DND-41 (cell line): ENCODE measurements around the gene TSEN15.
A peak's percentile ranks its signal among the peaks of the same experiment; 100 is the strongest.

Experiments used
- ATAC-seq: fragments of 200-7000 bp; cut with Tn5 transposase; 3 replicates; pipeline ENCODE4 v1.9.1; 2021; ENCODE audit warnings: low read depth; ENCODE audit not compliant: insufficient read depth
- DNase-seq: peaks from one replicate; pipeline ENCODE4 v3.0.0-alpha.2; 2020
- H2AFZ ChIP-seq: 2 replicates; pipeline ENCODE4 v1.6.0; 2012; ENCODE audit warnings: low read depth, low read length
- H3K27ac ChIP-seq: 2 replicates; pipeline ENCODE4 v1.5.1; 2012; ENCODE audit warnings: low read length, inconsistent platforms
- H3K27me3 ChIP-seq: fragments of 200-600 bp; sonication (generic); 2 replicates; pipeline ENCODE4 v1.6.0; 2012; ENCODE audit warnings: low read length, mild to moderate bottlenecking, inconsistent platforms; ENCODE audit not compliant: insufficient read depth, poor library complexity
- H3K36me3 ChIP-seq: 2 replicates; pipeline ENCODE4 v1.5.1; 2012; ENCODE audit warnings: low read length, inconsistent platforms; ENCODE audit not compliant: insufficient read depth
- H3K4me1 ChIP-seq: 2 replicates; pipeline ENCODE4 v1.5.1; 2012; ENCODE audit warnings: mild to moderate bottlenecking, low read length; ENCODE audit not compliant: insufficient read depth
- H3K4me2 ChIP-seq: 2 replicates; pipeline ENCODE4 v1.6.0; 2012; ENCODE audit warnings: mild to moderate bottlenecking, moderate library complexity, low read length, inconsistent platforms; ENCODE audit not compliant: insufficient read depth
- H3K4me3 ChIP-seq, 2 experiments: fragments of 200-600 bp in 1 of 2; shearing (Covaris generic) in 1 of 2; 2 replicates each; pipeline ENCODE4 v1.5.1; 2012 to 2016; ENCODE audit warnings: inconsistent platforms in 2 of 2, low read length in 2 of 2, mild to moderate bottlenecking in 2 of 2, low read depth in 1 of 2, moderate library complexity in 1 of 2
- H3K79me2 ChIP-seq: 2 replicates; pipeline ENCODE4 v1.6.0; 2012; ENCODE audit warnings: low read length, inconsistent platforms; ENCODE audit not compliant: insufficient read depth
- H3K9ac ChIP-seq: 2 replicates; pipeline ENCODE4 v1.6.0; 2012; ENCODE audit warnings: low read depth, mild to moderate bottlenecking, inconsistent platforms, low read length, moderate library complexity
- H3K9me3 ChIP-seq: 2 replicates; pipeline ENCODE4 v1.5.1; 2012; ENCODE audit warnings: low read length, moderate library complexity, mild to moderate bottlenecking, inconsistent platforms; ENCODE audit not compliant: insufficient read depth, severe bottlenecking
- H4K20me1 ChIP-seq: 2 replicates; pipeline ENCODE4 v1.6.0; 2012; ENCODE audit warnings: low read length; ENCODE audit not compliant: insufficient read depth
- CTCF ChIP-seq: IDR thresholded peaks from 2 replicates; pipeline ENCODE4 v1.5.1; 2012; ENCODE audit warnings: borderline replicate concordance, low read length, moderate library complexity, mild to moderate bottlenecking; ENCODE audit not compliant: poor library complexity, severe bottlenecking; ENCODE audit errors: extremely low read depth
- EZH2 ChIP-seq: IDR thresholded peaks from 3 replicates; pipeline ENCODE4 v1.6.1; 2012; ENCODE audit warnings: borderline replicate concordance, low read depth, mild to moderate bottlenecking, moderate library complexity, low read length, inconsistent platforms; ENCODE audit not compliant: severe bottlenecking

TSEN15 gene

GRCh38 chr1:184052750-184053149, 1.2 kb downstream of the TSEN15 start:
- Histone ChIP-seq H3K27ac (peak overlapping the region; percentile 85), H2AFZ (peak overlapping the region; percentile 86), H3K27me3 (peaks cover 6% of the 10 kb centered on the region), H3K4me2 (peak overlapping the region; percentile 89), H3K9me3 (no peaks in the 10 kb centered on the region), H3K4me3 (peak overlapping the region; percentile 78 to 92), H3K36me3 (peaks cover 23% of the 10 kb centered on the region), H3K79me2 (peaks cover 53% of the 10 kb centered on the region), H3K9ac (peak overlapping the region; percentile 86), H3K4me1 (peaks cover 34% of the 10 kb centered on the region), H4K20me1 (no peaks in the 10 kb centered on the region)
- DNase-seq (no peak), ATAC-seq (no peak)
- no peak for TF ChIP-seq CTCF
- TF ChIP-seq EZH2: no peak

- Histone ChIP-seq H3K4me2 (peak overlapping the region; percentile 89), H3K4me3 (peak overlapping the region in 1 of 2 experiments; percentile 78; a peak in 1 of 4 replicates), H3K36me3 (peaks cover 23% of the 10 kb centered on the region), H4K20me1 (no peaks in the 10 kb centered on the region), H3K4me1 (peaks cover 34% of the 10 kb centered on the region), H3K27ac (no peak overlapping the region), H3K9me3 (no peaks in the 10 kb centered on the region), H3K27me3 (peaks cover 5% of the 10 kb centered on the region), H3K79me2 (peaks cover 58% of the 10 kb centered on the region), H3K9ac (no peak overlapping the region), H2AFZ (no peak overlapping the region)
- no peak for ATAC-seq
- TF ChIP-seq EZH2 (no peak), CTCF (no peak)
- no peak for DNase-seq
Measured at GRCh38 chr1:184053881-184054280, 2.4 kb downstream of the TSEN15 start.

DNA sequence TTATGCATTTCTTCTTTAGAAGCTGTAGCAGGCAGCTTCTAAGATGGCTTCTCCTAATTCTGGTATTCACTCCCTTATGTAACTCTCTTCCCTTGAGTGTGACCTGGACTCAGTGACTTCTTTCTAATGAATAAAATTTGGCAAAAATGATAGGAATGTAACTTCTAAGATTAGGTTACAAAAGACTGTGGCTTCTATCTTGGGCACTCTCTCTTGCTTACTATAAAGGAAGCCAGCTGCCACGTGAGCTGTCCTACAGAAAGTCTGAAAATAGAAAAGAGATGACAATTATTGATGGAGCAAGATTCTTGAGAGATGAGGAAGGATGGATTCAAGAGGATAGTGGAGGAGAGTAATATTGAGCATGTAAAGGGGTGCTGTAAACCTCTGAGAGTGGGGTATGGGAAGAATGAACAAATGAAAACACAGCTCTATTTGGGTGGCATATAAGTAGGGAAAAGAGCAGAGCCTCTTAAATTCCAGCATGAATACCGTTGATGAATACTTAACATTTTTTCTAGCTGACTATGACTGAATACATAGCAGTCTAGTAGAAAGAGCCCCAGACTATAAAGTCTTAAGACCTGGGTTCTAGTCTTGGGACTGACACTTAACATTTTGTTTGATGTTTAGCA, 5.5 kb downstream of the TSEN15 start:
- Histone ChIP-seq H3K4me3 (no peak overlapping the region), H3K27me3 (no peaks in the 10 kb centered on the region), H2AFZ (no peak overlapping the region), H4K20me1 (no peaks in the 10 kb centered on the region), H3K79me2 (peaks cover 80% of the 10 kb centered on the region), H3K4me1 (peaks cover 25% of the 10 kb centered on the region), H3K27ac (no peak overlapping the region), H3K9ac (no peak overlapping the region), H3K4me2 (no peak overlapping the region; the same call in 1 of the 2 replicates), H3K36me3 (peaks cover 33% of the 10 kb centered on the region), H3K9me3 (no peaks in the 10 kb centered on the region)
- no peak for TF ChIP-seq EZH2
- no peak for TF ChIP-seq CTCF
- no peak for DNase-seq
- ATAC-seq: no peak
